GM19351 (cell line): ENCODE measurements around the gene TXNL4A.

Source experiments
- ATAC-seq: cut with Tn5 transposase; IDR thresholded peaks from one replicate; pipeline ENCODE4 v1.9.1; 2021; ENCODE audit warnings: mild to moderate bottlenecking, moderate library complexity; ENCODE audit not compliant: unreplicated experiment

Gene TXNL4A

DNA sequence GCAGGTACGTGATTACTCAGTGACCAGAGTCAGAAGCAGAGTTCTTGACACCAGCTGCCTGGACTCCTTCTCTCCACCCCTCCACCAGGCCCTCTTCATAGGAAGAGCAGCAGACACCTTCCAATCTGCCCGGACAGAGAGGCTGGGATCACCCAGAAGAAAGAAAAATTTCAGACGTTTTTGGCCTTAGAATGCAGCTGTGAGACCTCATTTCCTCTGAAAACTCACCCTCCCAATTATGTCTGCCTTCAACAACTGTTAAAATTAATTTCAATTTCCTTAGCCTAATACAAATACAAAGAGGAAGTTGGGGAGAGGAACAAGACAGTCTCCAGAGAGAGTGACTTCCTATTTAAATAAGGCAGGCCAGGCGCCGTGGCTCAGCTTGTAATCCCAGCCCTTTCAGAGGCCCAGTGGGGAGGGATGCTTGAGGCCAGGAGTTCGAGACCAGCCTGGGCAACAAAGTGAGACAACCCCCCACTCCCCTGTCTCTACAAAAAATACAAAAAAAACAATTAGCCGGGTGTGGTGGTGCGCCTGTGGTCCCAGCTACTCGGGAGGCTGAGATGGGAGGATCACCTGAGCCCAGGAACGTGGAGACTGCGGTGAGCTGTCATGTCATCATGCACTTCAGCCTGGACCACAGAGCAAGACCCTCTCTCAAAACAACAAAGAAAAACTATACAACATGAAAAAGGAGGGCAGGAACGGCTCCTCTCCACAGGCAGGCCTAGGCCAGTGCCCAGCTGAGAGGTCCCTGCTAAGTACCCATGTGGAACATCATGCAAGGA is 38.5 kb downstream of the TXNL4A start:
- no peak for ATAC-seq

DNA sequence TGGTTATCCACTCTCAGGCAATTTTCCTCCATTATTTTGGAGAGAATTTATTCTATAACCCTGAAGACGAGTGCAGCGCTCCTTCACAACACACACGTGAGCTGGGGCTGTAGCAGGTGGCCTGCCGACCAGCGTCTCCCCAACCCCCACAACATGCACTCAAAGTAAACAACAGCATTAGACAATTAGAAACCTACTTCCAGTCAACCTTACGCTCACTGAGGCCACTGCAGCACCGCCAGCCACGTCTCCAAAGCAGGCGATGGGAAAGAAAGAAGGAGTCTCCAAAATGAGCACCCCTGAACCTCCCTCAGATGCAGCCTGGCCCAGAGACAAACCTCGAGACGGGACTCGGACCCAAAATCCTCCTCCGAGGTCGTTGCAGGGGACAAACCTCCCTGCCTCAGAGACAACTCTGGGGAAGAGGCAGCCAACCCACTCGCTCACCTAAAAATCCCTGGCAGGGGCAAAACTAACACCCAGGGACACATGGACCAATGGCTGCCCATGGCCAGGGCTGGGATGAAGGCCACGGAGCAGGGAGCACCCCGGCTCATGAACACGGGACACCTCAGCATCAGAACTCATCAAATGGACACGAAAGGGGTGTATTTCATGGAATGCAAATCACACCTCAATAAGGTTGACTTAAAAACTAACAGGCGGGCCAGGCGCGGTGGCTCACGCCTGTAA is 39.5 kb downstream of the TXNL4A start:
- no peak for ATAC-seq

DNA sequence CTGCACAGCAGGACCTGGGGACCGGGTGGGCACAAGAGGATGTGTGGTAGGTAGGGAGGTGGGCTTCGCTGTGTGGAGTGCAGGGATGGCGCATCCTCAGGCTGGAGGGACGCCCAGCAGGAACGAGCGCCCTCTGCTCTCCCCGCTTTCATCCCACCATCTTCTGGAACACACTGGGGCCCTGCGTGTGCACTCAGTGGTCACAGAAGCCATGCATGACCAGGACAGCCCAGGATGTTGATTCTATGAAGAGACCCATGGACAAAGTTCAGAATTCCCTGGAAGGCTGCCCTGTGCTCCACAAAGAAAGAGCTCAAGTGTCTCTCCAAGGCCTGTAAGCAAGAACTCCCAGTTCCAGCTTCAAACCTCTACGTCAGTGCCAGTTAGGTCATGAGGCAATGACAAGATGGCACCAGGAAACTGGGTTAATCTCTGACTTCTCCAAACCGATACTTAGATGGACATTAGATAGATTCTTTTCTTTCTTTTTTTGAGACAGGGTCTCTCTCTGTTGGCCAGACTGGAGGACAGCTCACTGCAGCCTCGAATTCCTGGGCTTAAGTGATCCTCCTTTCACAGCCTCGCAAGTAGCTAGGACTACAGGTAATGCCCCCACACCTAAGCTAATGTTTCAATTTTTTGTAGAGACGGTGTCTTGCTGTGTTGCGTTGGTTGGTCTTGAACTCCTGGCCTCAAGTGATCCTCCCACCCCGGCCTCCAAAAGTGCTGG is 40.3 kb downstream of the TXNL4A start:
- no peak for ATAC-seq

DNA sequence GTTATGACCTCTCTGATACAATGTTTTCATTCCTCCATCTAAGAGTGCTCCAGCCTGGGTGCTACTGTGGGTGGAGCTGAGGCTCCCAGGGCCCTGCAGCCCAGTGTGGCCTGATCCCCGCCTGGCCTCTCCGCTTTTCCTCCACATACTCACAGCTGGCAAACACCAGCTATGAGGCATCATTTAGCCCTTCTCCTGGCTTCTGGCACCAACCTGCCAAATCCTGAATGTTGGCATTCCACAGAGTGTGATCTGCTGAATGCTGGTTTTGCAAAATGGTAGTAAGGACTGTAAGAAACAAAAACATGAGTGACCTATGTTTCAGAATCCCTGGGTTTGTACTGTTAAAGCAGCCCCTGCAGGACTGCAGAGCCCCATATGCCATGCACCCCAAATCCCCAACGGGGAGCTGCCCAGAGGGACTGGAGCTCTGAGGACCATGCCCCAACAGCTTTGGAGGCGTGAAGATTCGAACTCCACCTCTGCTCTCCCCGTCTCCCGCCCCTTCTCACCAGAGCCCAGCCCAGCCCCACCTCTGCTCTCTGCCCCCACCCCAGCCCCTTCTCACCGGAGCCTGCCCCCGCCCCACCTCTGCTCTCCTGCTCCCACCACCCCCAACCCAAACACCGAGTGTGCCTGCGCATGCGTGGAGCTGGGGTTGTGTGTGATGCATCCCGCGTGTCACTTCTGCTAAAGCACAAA is 41.2 kb downstream of the TXNL4A start:
- ATAC-seq = no peak

DNA sequence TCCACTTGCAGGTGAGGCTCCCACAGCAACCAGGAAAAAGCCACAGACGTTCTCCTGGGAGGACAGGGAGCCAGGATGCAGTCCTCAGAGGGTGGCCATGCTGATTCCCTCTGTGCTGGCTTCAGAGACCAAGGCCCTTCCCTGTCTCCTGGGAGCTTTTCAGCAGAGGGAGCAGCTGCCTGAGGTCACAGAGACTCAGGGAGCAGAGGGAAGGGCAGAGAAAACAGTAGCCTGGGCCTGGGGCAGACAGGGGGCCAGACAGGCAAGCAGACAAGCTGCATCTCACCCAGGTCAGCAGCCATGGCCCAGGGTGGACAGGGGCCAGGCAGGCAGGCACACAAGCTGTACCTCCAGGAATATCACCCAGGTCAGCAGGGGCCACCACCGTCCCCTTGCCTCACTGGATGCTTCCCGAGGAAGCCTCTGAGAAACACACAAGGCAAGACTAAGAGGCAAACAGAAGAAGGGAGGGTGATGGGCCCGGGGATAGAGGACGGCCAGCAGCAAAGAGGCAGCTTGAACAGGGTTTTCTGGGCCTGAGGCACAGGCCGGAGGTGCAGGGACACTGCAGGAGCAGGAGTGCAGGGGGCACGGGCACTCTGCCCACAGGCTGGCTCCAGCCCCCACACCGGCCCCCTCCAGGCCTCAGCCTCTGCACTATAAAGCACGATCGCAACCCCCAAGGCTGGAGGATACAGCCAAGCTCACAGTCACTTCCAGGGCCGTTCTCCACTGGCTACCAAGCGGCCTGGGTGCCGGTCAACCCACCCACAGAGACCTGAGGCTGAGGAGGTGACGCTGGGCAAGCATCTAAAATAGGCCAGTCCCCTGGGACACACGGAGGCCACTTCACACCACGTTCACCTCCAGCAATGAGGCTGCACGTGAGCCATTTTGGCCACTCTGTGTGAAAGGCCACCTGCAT is 43.0 kb downstream of the TXNL4A start:
- ATAC-seq = no peak

DNA sequence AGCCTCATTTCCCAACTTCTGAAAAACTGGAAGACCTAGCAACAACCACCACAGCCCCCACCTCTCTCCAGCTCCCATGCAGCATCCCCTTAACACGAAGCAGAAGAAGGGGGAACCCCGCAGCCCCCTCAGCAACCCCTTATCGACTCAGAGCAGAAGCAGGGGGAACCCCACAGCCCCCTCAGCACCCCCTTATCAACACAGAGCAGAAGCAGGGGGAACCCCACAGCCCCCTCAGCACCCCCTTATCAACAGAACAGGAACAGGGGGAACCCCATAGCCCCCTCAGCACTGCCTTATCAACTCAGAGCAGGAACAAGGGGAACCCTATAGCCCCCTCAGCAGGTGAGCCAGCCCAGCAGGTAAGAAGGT is 43.6 kb downstream of the TXNL4A start:
- ATAC-seq = no peak

DNA sequence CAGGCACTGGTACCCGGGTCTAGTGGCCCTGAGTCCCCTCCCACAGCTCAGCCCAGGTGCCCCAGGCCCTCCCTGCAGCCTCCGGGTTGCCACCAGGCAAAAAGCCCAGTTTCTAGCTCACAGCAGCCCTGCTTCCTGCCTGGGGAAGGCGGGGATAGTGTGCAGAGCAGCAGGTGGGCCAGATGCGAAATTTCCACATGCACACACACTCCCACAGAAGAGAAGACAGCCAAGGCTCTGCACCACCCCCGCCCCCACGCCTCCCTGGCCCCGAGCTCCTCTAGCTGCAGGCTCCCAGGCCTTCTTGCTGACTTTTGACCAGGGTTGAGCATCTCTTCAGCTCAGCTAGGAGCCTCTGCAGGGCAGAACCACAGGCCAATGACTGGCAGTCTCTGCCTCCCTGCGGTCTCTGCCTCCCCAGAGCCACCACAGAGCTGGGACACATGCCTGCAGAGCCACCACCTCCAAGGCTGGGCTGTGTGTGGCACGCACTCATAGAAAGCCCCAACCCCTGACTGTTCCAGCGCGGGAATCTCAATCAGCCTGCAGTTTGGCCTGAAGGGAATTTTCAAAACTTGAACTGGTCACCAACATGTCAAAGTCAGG is 44.1 kb downstream of the TXNL4A start:
- ATAC-seq = peak; percentile 44

DNA sequence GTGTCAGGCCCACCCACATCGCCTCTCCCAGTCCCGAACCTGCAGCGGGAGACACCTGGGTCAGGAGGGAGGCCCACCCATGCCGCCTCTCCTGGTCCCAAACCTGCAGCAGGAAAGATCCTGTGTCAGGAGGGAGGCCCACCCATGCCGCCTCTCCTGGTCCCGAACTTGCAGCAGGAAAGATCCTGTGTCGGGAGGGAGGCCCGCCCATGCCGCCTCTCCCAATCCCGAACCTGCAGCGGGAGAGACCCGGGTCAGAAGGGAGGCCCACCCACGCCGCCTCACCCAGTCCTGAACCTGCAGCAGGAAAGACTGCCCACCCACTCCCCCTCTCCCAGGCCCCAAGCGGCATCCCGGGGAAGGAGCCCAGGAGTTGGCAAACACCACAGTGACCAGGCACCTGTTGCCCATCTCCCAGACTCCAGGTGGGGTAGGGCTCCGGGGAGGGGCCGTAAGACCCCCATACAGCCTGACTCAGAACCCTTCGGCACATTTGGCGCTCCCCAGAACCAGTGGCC is 44.7 kb downstream of the TXNL4A start:
- no peak for ATAC-seq

DNA sequence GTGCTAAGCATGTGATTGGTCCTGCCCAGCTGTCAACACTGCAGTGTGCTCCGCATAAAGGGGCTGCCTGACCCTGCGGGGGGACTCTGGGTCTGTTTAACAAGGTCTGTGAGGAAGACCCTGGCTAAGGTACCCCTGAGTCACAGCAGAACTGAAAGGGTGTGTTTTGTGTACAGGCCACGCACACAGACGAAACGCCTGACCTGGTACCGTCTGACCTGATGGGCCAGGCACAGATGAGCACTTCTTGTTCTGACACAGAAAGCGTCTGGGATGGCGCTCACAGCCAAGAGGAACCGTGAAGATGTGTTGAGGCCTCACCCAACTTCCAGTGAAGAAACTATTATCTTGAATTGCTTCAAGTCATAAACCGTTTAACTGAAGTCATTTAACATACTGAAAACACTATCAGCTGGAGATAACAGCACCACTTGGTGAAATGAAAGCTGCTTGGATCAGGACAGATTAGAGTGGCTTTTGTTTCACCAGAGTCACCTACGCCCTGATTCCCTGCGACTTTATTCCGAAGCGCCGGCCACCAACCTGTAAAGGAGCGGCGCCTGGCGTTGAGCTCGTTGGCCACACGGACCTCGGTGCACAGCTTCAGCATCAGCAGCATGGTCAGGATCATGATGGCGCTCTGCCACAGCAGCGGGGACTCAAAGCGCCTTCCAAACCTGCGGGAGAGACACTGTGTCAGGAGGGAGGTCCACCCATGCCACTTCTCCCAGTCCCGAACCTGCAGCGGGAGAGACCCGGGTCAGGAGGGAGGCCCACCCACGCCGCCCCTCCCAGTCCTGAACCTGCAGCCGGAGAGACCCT is 45.4 kb downstream of the TXNL4A start:
- ATAC-seq = no peak

DNA sequence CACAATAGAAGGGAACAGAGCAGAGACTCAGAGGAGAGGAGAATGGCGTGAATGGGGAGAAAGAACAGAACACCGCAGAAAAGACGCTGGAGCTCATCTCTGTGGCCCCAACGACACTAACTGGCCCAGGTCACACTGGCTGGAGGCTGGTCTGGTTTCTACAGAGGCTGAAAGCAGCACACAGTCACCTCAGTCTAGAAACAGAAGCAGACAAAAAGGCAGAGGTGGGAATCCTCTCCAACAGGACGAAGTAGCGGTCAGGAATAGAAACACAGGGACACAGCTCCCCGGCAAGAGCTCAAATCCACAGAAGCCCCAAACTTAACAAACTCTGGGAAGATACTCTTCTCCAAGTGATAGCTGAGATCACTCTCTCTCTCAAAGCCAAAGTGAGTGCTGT is 46.2 kb downstream of the TXNL4A start:
- ATAC-seq = no peak

DNA sequence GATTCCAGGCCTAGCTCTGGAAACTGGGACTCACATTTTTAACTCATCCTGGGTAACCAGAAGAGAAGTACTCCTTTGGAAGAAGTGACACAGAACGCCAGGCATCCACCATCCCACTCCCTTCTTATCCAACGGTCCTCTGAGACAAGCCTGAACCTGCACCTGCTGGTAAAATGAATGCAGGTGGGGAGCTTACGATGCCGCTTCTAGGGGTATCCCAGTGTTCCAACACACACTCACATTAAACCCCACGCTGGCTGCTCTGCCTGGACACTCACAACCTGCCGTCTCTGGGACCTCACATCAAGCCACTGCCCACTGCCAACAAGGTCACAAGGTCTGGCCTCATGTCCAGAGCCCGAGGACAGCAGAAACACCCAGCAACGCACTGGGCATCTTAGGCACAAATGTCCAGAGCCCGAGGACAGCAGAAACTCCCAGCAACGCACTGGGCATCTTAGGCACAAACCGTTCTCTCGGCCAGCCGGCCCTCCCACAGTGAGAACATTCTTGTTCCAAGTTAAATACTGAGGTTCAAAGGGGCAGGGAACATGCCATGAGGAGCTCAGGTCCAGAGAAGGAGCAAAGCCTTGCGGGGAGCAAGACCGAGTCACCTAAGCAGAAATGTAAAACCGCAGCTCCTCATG is 46.8 kb downstream of the TXNL4A start:
- no peak for ATAC-seq

DNA sequence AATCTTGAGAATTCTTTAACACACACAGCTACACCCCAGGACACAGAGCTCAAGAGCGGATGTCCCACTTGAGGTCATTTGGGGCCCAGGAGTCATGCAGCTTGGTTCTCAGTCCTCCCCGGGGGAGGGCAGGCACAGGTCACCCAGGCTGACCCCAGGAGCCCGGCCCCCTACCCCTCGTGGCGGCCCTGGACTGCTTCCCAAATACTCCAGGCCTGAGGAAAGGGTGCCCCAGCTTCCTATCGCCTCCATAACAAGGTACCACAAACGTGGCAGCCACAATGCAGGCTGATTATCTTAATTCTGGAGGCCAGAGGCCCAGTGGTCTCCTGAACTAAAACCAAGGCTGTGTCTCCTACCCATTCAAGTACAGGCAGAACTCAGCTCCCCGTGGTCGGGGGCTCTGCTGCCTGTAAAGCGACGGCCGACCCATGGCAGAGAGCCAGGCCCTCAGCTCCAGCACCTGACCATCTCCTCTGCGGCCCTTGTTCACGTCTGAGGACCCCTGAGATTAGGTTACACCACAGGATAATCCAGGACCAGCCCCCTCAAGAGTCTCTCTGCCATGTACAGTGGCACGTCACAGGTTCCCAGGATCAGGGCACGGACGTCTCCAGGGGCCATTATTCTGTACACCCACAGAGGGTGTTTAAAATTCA is 47.4 kb downstream of the TXNL4A start:
- no peak for ATAC-seq

DNA sequence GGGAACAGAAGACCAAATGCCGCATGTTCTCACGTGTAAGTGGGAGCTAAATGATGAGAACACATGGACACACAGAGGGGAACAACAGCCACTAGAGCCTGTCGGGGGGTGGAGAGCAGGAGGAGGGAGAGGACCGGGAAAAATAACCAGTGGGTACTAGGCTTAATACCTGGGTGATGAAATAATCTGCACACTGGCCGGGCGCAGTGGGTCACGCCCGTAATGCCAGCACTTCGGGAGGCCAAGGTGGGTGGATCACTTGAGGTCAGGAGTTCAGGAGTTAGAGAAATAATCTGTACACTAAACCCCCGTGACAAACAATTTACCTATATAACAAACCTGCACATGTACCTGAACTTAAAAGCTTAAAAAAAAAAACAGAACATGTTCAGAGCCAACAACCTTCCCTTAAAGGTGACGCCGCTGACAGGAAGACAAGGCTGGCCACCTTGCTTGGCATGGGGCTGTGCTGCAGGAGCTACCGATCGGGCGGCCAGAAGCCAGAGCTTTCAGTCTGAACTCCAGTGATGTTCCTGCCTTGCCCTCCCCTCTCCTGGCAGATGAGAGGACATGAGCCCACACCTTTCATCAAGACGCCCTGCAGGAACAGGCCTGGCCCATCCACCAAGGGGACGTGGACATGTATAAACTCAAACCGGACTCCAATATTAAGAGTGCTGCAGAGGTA is 48.1 kb downstream of the TXNL4A start:
- ATAC-seq = no peak

DNA sequence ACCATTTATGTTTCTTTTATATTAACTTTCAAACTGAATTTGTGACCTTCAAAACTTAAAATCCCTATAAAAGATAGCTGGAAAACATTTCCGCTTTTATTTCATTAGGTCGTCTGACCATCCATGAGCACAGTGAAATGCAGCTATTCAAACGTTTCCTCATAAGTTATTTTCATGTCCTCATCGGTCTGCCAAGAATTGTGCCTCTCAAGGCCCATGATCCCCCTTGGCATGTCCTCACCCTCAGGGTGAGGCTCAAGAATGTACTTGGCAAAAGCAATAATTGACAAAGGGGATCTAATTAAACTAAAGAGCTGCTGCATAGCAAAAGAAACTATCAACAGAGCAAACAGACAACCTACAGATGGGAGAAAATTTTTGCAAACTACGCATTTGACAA is 49.3 kb downstream of the TXNL4A start:
- no peak for ATAC-seq

DNA sequence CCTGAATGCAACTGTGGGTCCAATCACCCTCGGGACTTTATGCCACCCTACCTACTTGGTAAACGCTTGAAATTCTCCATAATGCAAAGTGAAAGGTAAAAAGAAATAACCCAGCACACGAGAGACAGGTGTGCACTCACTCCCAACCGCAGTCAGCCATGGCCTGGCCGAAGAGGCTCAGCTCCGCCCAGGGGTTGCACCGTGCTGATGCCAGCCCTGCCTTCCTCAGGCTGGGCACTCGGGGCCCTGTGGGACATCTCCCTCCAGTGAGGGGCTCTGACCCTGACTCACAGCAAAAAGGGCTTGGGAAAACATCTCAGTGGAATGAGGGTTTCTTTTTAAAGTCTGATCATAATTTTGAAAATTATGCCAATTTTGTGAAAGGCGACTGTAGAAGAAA is 50.2 kb downstream of the TXNL4A start:
- no peak for ATAC-seq

DNA sequence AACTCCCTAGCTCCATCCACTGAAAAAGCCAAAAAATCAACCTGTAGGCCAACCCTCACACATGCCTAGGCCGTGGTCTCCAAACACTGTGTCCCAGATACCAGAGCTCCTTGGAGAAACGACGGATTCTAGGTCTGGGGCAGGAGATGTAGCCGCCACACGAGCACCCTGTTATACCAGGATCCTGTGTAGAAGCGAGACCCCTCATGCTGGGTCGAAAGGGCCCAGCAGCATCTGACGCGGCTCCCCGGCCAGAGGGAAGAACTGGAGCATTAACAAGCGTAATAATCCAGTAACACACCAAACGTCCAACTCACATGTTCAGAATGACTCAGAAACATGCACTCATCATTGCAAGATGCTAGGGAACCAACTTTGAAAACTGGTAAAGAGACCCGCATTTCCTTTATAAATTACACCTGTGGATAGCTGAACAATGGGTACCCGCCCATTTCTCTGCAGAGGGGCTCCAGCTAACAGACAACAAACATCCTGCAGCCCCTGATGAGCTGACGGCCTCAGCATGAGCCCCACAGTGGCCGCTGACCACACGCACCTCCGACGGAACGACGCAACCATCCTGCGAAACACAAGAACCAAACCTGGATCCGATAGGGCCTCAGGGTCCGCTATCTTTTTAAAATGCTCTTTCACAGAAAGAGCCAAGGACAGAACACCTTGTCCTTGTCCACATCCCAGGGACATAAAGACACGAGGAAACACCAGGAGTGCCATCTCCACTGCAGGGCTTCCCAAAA is 51.1 kb downstream of the TXNL4A start:
- ATAC-seq = no peak
